CD4-positive, alpha-beta T cell treated with Interferon gamma for 1 hour (primary cell): ENCODE measurements around the gene TCP11.
"Not testable (repeated sequence)": the region's sequence is repeated elsewhere in the genome, so short reads cannot be mapped to it uniquely, and the experiment has no call there.

Experiments
- DNase-seq: peaks from one replicate; pipeline ENCODE4 v3.0.0-alpha.2; 2020

The TCP11 gene

GRCh38 chr6:35142588-35143569, 1.7 kb upstream of the TCP11 start:
- no peak for DNase-seq

GRCh38 chr6:35140639-35141006, 516 bp downstream of the TCP11 start:
- no peak for DNase-seq

- DNase-seq: peak; percentile 45
Observed at GRCh38 chr6:35139924-35140638, 1.1 kb downstream of the TCP11 start.

GRCh38 chr6:35139470-35139869, 1.7 kb downstream of the TCP11 start:
- no peak for DNase-seq

GRCh38 chr6:35138191-35138590, 2.9 kb downstream of the TCP11 start:
- not testable (repeated sequence) for DNase-seq

- no peak for DNase-seq
Observed at GRCh38 chr6:35136185-35136584, 5.0 kb downstream of the TCP11 start.

GRCh38 chr6:35128496-35128895, 12.6 kb downstream of the TCP11 start:
- DNase-seq: no peak

GRCh38 chr6:35128042-35128441, 13.1 kb downstream of the TCP11 start:
- DNase-seq: no peak

- no peak for DNase-seq
Observed at GRCh38 chr6:35124356-35124755, 16.8 kb downstream of the TCP11 start.

GRCh38 chr6:35120746-35121145, 20.4 kb downstream of the TCP11 start:
- DNase-seq: no peak

- DNase-seq: no peak
Observed at GRCh38 chr6:35108309-35108885, 32.7 kb downstream of the TCP11 start.

- DNase-seq: not testable (repeated sequence)
Observed at GRCh38 chr6:35107761-35108160, 33.4 kb downstream of the TCP11 start.

GRCh38 chr6:35107208-35107607, 33.9 kb downstream of the TCP11 start:
- DNase-seq: not testable (repeated sequence)

- DNase-seq: not testable (repeated sequence)
Observed at GRCh38 chr6:35106061-35106460, 35.1 kb downstream of the TCP11 start.

- no peak for DNase-seq
Observed at GRCh38 chr6:35105078-35105477, 36.1 kb downstream of the TCP11 start.

GRCh38 chr6:35099116-35099515, 42.0 kb downstream of the TCP11 start:
- DNase-seq: no peak

- no peak for DNase-seq
Observed at GRCh38 chr6:35096129-35096862, 44.8 kb downstream of the TCP11 start.

- DNase-seq: no peak
Observed at GRCh38 chr6:35094183-35094582, 47.0 kb downstream of the TCP11 start.

- no peak for DNase-seq
Observed at GRCh38 chr6:35093783-35094182, 47.4 kb downstream of the TCP11 start.

- no peak for DNase-seq
Observed at GRCh38 chr6:35093118-35093445, 48.1 kb downstream of the TCP11 start.

GRCh38 chr6:35092362-35093117, 48.6 kb downstream of the TCP11 start:
- no peak for DNase-seq

GRCh38 chr6:35091346-35092083, 49.6 kb downstream of the TCP11 start:
- DNase-seq: no peak
